AG08395 (cell line): ENCODE results near the gene BOLA2B.

ENCODE experiments used
- DNase-seq: peaks from one replicate; pipeline ENCODE4 v3.0.0; 2012; ENCODE audit warnings: mixed read lengths, low spot score

BOLA2B gene

GRCh38 chr16:30143347-30143702 is 50.1 kb downstream of the BOLA2B start:
- DNase-seq = no peak
